GM12878 (cell line): ENCODE measurements around the gene BCHE.

Experiments used
- GABPA ChIP-seq: IDR thresholded peaks from 2 replicates; pipeline ENCODE4 v1.6.1; 2014; ENCODE audit warnings: antibody characterized with exemption, low read depth, mild to moderate bottlenecking, inconsistent platforms
- TF ChIP-seq, protein P1 (sequence below): IDR thresholded peaks from 2 replicates; pipeline ENCODE4 v1.6.1; 2012; ENCODE audit warnings: mild to moderate bottlenecking, low read depth, low read length
- TF ChIP-seq, protein P2 (sequence below): fragments of 450-650 bp; IDR thresholded peaks from 2 replicates; pipeline ENCODE4 v1.6.1; 2016; ENCODE audit warnings: mild to moderate bottlenecking

DNA sequence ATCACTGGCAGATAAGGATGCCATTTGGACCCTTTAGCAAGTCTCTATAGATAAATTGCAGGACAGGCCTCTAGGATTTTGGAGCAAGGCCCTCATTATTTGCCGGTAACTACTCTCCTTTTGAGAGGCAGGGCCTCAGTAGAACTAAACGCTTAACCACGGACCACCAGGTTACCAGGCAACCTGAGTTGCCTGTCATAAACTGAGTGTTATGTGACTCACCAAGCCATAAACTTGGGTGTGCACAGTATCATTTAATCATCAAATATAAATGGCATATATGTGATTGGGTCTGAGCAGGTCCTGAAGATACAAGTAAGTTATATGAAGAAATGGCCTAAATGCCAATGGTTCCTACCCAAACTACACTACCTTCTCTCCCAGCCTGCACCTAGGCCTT lies 93.2 kb downstream of the BCHE start:
- TF ChIP-seq, protein P1, sequence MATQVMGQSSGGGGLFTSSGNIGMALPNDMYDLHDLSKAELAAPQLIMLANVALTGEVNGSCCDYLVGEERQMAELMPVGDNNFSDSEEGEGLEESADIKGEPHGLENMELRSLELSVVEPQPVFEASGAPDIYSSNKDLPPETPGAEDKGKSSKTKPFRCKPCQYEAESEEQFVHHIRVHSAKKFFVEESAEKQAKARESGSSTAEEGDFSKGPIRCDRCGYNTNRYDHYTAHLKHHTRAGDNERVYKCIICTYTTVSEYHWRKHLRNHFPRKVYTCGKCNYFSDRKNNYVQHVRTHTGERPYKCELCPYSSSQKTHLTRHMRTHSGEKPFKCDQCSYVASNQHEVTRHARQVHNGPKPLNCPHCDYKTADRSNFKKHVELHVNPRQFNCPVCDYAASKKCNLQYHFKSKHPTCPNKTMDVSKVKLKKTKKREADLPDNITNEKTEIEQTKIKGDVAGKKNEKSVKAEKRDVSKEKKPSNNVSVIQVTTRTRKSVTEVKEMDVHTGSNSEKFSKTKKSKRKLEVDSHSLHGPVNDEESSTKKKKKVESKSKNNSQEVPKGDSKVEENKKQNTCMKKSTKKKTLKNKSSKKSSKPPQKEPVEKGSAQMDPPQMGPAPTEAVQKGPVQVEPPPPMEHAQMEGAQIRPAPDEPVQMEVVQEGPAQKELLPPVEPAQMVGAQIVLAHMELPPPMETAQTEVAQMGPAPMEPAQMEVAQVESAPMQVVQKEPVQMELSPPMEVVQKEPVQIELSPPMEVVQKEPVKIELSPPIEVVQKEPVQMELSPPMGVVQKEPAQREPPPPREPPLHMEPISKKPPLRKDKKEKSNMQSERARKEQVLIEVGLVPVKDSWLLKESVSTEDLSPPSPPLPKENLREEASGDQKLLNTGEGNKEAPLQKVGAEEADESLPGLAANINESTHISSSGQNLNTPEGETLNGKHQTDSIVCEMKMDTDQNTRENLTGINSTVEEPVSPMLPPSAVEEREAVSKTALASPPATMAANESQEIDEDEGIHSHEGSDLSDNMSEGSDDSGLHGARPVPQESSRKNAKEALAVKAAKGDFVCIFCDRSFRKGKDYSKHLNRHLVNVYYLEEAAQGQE, result no peak
- TF ChIP-seq GABPA, result no peak
- TF ChIP-seq, protein P2, sequence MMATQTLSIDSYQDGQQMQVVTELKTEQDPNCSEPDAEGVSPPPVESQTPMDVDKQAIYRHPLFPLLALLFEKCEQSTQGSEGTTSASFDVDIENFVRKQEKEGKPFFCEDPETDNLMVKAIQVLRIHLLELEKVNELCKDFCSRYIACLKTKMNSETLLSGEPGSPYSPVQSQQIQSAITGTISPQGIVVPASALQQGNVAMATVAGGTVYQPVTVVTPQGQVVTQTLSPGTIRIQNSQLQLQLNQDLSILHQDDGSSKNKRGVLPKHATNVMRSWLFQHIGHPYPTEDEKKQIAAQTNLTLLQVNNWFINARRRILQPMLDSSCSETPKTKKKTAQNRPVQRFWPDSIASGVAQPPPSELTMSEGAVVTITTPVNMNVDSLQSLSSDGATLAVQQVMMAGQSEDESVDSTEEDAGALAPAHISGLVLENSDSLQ, result no peak
